ENCODE data around the gene RRAGD. TPM values are rescaled to one million over a fixed set of nuclear protein-coding genes. Genes with fewer than 3 reads are reported as not detected.

The RRAGD gene
- total RNA-seq, 1 donor from 2014 or later: 5.4 TPM

DNA sequence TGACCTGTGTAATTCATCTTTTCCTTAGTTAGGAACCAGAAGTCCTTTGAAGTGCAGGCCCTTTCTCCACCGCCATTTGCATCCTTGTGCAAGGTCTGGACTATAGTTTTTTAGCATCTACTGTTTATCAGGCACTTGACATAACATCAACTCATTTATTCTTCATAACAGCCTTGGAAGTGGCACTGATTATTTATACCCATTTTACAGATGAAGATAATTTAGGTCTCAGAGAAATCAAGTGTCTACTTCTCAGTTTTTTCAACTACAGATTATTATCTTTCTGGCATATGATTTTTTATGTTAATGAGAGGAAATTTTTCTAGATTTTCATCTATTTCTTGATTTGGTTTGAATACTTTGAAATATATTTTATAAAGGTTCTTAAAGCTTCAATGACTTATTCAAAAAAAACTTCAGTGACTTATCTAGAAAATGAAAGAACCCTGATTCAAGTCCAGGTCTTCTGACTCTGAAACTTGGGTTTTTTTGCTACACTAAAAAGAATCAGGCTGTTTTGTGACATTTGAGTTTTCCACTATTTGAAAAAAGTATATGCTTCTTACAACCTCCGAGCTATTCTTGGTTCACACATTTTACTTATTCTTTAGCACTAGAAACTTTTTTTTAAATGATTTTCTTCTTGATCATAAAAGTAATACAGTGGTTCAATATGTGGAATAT, 56.4 kb downstream of the RRAGD start:
- Mint-ChIP-seq H3K27ac (peak overlapping the region; percentile 100), H3K4me1 (peaks cover 83% of the 10 kb centered on the region), H3K4me3 (peak overlapping the region; percentile 11), H3K36me3 (ENCODE audit: low read depth) (peaks cover 3% of the 10 kb centered on the region), H3K9me3 (no peaks in the 10 kb centered on the region), H3K27me3 (no peaks in the 10 kb centered on the region)
- ATAC-seq (ENCODE audit: low read depth) (no peak), DNase-seq (no peak)
- intact Hi-C loops (cut with micrococcal nuclease): loop anchor here (5.0 to 10.0 kb wide), 2 partner anchors 1019 to 1232 kb away; partner anchors contain the start of gene MAP3K7
- TF ChIP-seq, protein P1, sequence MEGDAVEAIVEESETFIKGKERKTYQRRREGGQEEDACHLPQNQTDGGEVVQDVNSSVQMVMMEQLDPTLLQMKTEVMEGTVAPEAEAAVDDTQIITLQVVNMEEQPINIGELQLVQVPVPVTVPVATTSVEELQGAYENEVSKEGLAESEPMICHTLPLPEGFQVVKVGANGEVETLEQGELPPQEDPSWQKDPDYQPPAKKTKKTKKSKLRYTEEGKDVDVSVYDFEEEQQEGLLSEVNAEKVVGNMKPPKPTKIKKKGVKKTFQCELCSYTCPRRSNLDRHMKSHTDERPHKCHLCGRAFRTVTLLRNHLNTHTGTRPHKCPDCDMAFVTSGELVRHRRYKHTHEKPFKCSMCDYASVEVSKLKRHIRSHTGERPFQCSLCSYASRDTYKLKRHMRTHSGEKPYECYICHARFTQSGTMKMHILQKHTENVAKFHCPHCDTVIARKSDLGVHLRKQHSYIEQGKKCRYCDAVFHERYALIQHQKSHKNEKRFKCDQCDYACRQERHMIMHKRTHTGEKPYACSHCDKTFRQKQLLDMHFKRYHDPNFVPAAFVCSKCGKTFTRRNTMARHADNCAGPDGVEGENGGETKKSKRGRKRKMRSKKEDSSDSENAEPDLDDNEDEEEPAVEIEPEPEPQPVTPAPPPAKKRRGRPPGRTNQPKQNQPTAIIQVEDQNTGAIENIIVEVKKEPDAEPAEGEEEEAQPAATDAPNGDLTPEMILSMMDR (IDR thresholded peaks at IDR 0.05): no peak
- POLR2A ChIA-PET: interaction anchor here (0.6 to 4.6 kb wide), 8 partner anchors 10 to 925 kb away, joined by 3 to 34 read pairs (median 5); partner anchors contain the start of genes LYRM2, PM20D2 and PNRC1
- CTCF ChIA-PET: interaction anchor here (2.3 to 9.4 kb wide), 2 partner anchors 10 to 16 kb away, joined by 9 to 64 read pairs; no protein-coding TSS in a partner anchor

DNA sequence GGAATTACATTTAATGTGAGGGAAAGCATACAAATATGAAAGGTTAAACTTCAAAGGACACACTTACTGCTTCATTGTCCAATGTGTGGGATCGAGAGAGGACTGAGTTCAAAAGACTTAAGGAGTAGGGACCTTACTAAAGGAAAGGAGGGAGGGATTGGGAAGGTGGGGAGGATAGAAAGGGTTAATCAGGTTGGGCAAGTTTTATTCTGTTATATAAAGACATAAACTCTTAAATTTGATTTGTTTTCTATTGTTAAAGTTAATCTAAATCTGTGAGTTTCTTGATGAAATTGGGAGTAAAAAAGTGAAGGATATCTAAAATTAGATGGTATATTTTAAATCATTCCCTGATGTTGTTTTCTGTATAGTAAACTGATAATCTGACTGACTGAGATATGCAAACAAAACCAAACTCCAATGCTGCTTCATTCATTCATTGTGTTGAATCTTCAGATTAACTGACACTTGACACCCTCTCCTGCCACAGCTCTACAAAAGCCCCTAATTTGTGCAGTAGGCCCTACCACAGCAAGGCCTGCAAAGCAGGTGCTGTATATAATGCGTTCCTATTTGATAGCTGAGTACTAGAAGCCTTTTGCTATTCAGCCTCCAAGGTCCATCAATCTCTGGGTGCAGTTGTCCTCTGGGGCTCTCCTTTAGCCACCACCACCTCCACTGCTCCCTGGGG, 58.2 kb downstream of the RRAGD start:
- Mint-ChIP-seq H3K27me3 (no peaks in the 10 kb centered on the region), H3K4me1 (peaks cover 86% of the 10 kb centered on the region), H3K4me3 (peak overlapping the region; percentile 72), H3K9me3 (no peaks in the 10 kb centered on the region), H3K36me3 (ENCODE audit: low read depth) (peaks cover 8% of the 10 kb centered on the region), H3K27ac (peak overlapping the region; percentile 85)
- POLR2A ChIA-PET: interaction anchor here (0.7 to 4.6 kb wide), 6 partner anchors 13 to 390 kb away, joined by 3 to 34 read pairs (median 6); partner anchors contain the start of genes PM20D2, PNRC1 and RNGTT
- TF ChIP-seq, protein P1 (IDR thresholded peaks at IDR 0.05): no peak
- intact Hi-C loops (cut with micrococcal nuclease): loop anchor here (5.0 to 10.0 kb wide), 3 partner anchors 473 to 1762 kb away; partner anchors contain the start of genes CASP8AP2 and ORC3
- CTCF ChIA-PET: interaction anchor here (9.4 kb wide), 1 partner anchor 18 kb away, joined by 64 read pairs; no protein-coding TSS in a partner anchor
- ATAC-seq (ENCODE audit: low read depth) (no peak), DNase-seq (no peak)

DNA sequence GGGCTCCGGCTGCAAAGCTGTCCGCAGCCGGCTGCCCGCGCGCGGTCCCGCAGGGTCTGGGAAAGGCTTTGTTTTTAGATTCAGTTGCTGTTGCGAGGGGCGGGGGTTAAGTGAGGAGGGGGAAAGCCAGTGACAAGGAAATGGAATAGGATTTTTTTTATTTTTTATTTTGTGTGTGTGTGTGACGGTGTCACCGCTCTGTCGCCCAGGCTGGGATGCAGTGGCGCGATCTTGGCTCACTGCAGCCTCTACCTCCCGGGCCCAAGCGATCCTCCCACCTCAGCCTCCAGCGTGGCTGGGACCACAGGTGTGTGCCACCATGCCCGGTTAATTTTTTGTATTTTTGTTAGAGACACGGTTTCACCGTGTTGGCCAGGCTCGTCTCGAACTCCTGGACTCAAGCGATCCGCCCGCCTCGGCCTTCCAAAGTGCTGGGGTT, 58.9 kb downstream of the RRAGD start:
- DNase-seq (no peak), ATAC-seq (ENCODE audit: low read depth) (no peak)
- Mint-ChIP-seq H3K36me3 (ENCODE audit: low read depth) (peaks cover 9% of the 10 kb centered on the region), H3K27ac (peak overlapping the region; percentile 85), H3K4me1 (peaks cover 87% of the 10 kb centered on the region), H3K4me3 (peak overlapping the region; percentile 72), H3K9me3 (no peaks in the 10 kb centered on the region), H3K27me3 (no peaks in the 10 kb centered on the region)
- intact Hi-C loops (cut with micrococcal nuclease): loop anchor here (5.0 to 10.0 kb wide), 3 partner anchors 474 to 1761 kb away; partner anchors contain the start of genes CASP8AP2 and ORC3
- POLR2A ChIA-PET: interaction anchor here (0.7 to 7.0 kb wide), 10 partner anchors 10 to 476 kb away, joined by 3 to 98 read pairs (median 8); partner anchors contain the start of genes LYRM2, PM20D2, PNRC1 and RNGTT
- TF ChIP-seq, protein P1 (IDR thresholded peaks at IDR 0.05): no peak
- CTCF ChIA-PET: interaction anchor here (1.0 to 9.4 kb wide), 2 partner anchors 15 to 19 kb away, joined by 4 to 64 read pairs; no protein-coding TSS in a partner anchor

DNA sequence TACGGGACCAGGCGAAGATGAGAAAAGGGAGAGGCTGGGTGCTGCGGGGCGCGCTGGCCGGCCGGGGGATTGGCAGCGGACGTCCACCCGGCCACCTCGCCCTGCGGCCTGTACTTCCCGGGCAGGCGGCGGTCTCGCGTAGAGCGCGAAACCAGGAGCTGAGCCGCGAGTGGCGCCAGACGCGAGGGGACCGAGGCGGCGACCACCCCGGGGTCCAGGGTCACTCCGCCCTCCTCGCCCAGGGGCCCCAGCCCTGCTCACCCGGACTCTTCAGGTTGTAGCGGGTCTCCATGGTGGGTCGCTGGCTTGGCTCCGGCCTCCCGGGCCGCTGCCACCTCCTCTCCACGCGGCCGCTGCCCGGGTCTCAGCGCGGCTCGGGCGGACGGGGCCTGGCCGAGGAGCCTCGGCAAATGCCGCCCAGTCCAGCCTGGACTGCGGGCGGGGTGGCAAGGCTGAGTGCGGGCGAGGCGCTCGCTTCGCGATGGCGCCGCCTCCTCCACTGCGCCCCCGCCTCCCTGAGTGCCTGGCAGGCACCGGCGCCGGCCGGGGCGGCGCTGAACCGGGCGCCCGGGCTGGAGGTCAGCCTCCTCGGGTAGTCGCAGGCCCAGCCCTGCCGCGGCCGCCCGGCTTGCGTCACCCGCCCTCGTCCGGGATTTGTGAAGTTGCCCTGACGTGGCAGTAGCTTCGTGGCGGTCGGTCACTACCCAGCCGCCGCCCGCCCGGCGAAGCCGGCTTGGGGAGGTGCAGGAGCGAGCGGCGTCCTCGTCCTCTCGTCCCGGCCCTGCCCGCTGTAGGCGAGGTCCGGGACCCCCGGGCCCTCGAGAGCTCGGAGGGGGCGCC, 59.6 kb downstream of the RRAGD start, which contains the start of gene UBE2J1:
TSS of gene UBE2J1 (minus strand) at position 445 of the 840 bp plus-strand sequence. CDS start at position 292, 153 bp downstream.
- TF ChIP-seq, protein P1 (IDR thresholded peaks at IDR 0.05): no peak
- Mint-ChIP-seq H3K36me3 (ENCODE audit: low read depth) (peaks cover 9% of the 10 kb centered on the region), H3K27ac (peak within 1 kb of the TSS; percentile 94), H3K4me3 (peak within 1 kb of the TSS; percentile 94), H3K27me3 (no peaks in the 10 kb centered on the region), H3K9me3 (no peaks in the 10 kb centered on the region), H3K4me1 (peaks cover 86% of the 10 kb centered on the region)
- POLR2A ChIA-PET: interaction anchor here (0.5 to 7.0 kb wide), 12 partner anchors 7 to 476 kb away, joined by 3 to 98 read pairs (median 8); partner anchors contain the start of genes LYRM2, PM20D2 and PNRC1
- CTCF ChIA-PET: interaction anchor here (0.5 to 9.4 kb wide), 7 partner anchors 15 to 415 kb away, joined by 3 to 64 read pairs (median 4); partner anchors contain the start of gene RNGTT
- peak; percentile 77 for ATAC-seq (ENCODE audit: low read depth)
- intact Hi-C loops (cut with micrococcal nuclease): loop anchor here (1.0 to 10.0 kb wide), 4 partner anchors 286 to 1760 kb away; partner anchors contain the start of genes CASP8AP2, LYRM2 and ORC3
- peak; percentile 83 for DNase-seq
